SW 1271 (cell line): ENCODE measurements around the gene RAD23B.

Experiments
- DNase-seq, 2 experiments: peaks; one replicate each; lab custom pipeline; 2025; lab: John Stamatoyannopoulos, UW

The RAD23B gene

GRCh38 chr9:107375001-107375400, 91.9 kb downstream of the RAD23B start:
- DNase-seq: no peak

- DNase-seq: no peak
Observed at GRCh38 chr9:107375651-107376369, 92.7 kb downstream of the RAD23B start.

GRCh38 chr9:107378006-107378405, 94.9 kb downstream of the RAD23B start:
- DNase-seq: no peak
